ENCODE results near the gene EPHB2. TPM values are rescaled to one million over a fixed set of nuclear protein-coding genes. Genes with fewer than 3 reads are reported as not detected.

Gene EPHB2
- polyA plus RNA-seq, 1 donor from 2014 or later: 22.8 TPM

- Histone ChIP-seq H3K4me3 (ENCODE audit: low read length) (no peak overlapping the region), H3K36me3 (ENCODE audit: insufficient read depth, low read length) (no peaks in the 10 kb centered on the region), H3K9me3 (ENCODE audit: low read length) (no peaks in the 10 kb centered on the region), H3K4me2 (ENCODE audit: low read length) (no peak overlapping the region), H3K9ac (ENCODE audit: low read length) (no peak overlapping the region), H2AFZ (ENCODE audit: low read depth, low read length) (no peak overlapping the region), H3K27ac (ENCODE audit: low read length) (no peak overlapping the region), H3K9me2 (ENCODE audit: insufficient read depth, low read length) (no peaks in the 10 kb centered on the region), H3K79me2 (replicated peaks; ENCODE audit: insufficient read depth, low read length) (no peaks in the 10 kb centered on the region), H4K20me1 (ENCODE audit: insufficient read depth) (no peaks in the 10 kb centered on the region), H3K27me3 (ENCODE audit: insufficient read depth, low read depth, low read length) (no peaks in the 10 kb centered on the region), H3F3A (ENCODE audit: insufficient read depth, low read length, poor library complexity, severe bottlenecking) (no peaks in the 10 kb centered on the region)
- TF ChIP-seq SMC3 (conservative IDR thresholded peaks at IDR 0.05; ENCODE audit: poor library complexity) (no peak), POLR2AphosphoS5 (IDR thresholded peaks at IDR 0.05) (no peak), RAD21 (conservative IDR thresholded peaks at IDR 0.05) (no peak), MXI1 (conservative IDR thresholded peaks at IDR 0.05; ENCODE audit: poor library complexity, severe bottlenecking) (no peak), REST (IDR thresholded peaks at IDR 0.05; ENCODE audit: borderline replicate concordance) (no peak), TAF1 (IDR thresholded peaks at IDR 0.05; ENCODE audit: low read depth) (no peak), CTCF (IDR thresholded peaks at IDR 0.05; ENCODE audit: poor library complexity, severe bottlenecking) (no peak), EP300 (conservative IDR thresholded peaks at IDR 0.05; ENCODE audit: poor library complexity, severe bottlenecking) (no peak), EZH2 (IDR thresholded peaks at IDR 0.05; ENCODE audit: borderline replicate concordance, insufficient read depth, low read length, poor library complexity, severe bottlenecking) (no peak)
Measured at GRCh38 chr1:22816067-22816775, 105.6 kb downstream of the EPHB2 start.

GRCh38 chr1:22816803-22817202, 106.2 kb downstream of the EPHB2 start:
- H3F3A ChIP-seq (ENCODE audit: insufficient read depth, low read length, poor library complexity, severe bottlenecking): no peaks in the 10 kb centered on the region
- H3K79me2 ChIP-seq (replicated peaks; ENCODE audit: insufficient read depth, low read length): no peaks in the 10 kb centered on the region
- H2AFZ ChIP-seq (ENCODE audit: low read depth, low read length): no peak overlapping the region
- no peaks in the 10 kb centered on the region for H3K9me2 ChIP-seq (ENCODE audit: insufficient read depth, low read length)
- H3K4me3 ChIP-seq (ENCODE audit: low read length): no peak overlapping the region
- no peak overlapping the region for H3K27ac ChIP-seq (ENCODE audit: low read length)
- H3K36me3 ChIP-seq (ENCODE audit: insufficient read depth, low read length): no peaks in the 10 kb centered on the region
- H3K9me3 ChIP-seq (ENCODE audit: low read length): no peaks in the 10 kb centered on the region
- H3K27me3 ChIP-seq (ENCODE audit: insufficient read depth, low read depth, low read length): no peaks in the 10 kb centered on the region
- H3K4me2 ChIP-seq (ENCODE audit: low read length): no peak overlapping the region
- no peak for TF ChIP-seq REST (IDR thresholded peaks at IDR 0.05; ENCODE audit: borderline replicate concordance)
- no peak for TF ChIP-seq MXI1 (conservative IDR thresholded peaks at IDR 0.05; ENCODE audit: poor library complexity, severe bottlenecking)
- TF ChIP-seq POLR2AphosphoS5 (IDR thresholded peaks at IDR 0.05): no peak
- no peaks in the 10 kb centered on the region for H4K20me1 ChIP-seq (ENCODE audit: insufficient read depth)
- no peak overlapping the region for H3K9ac ChIP-seq (ENCODE audit: low read length)
